Kidney capillary endothelial cell (primary cell): ENCODE measurements around the gene H2BK1.

Source experiments
- DNase-seq: peaks from one replicate; pipeline ENCODE4 v3.0.0-alpha.2; 2018; ENCODE audit warnings: low spot score

The H2BK1 gene

GRCh38 chr7:151210087-151210854 is at the start of gene H2BK1:
TSS of gene H2BK1 (minus strand) at chr7:151210488. CDS start at chr7:151210318, 170 bp downstream.
- DNase-seq, result no peak

GRCh38 chr7:151257990-151258389 is 47.7 kb upstream of the H2BK1 start:
- no peak for DNase-seq

GRCh38 chr7:151256410-151257045 is 46.2 kb upstream of the H2BK1 start:
- no peak for DNase-seq

- DNase-seq, result no peak
Measured at GRCh38 chr7:151255390-151255789, 45.1 kb upstream of the H2BK1 start.

GRCh38 chr7:151254851-151255250 is 44.6 kb upstream of the H2BK1 start:
- DNase-seq, result no peak

GRCh38 chr7:151254316-151254715 is 44.0 kb upstream of the H2BK1 start:
- no peak for DNase-seq

GRCh38 chr7:151252961-151253711 is 42.8 kb upstream of the H2BK1 start:
- no peak for DNase-seq

GRCh38 chr7:151252561-151252835 is 42.2 kb upstream of the H2BK1 start:
- DNase-seq, result no peak

GRCh38 chr7:151251689-151252560 is 41.6 kb upstream of the H2BK1 start:
- no peak for DNase-seq

GRCh38 chr7:151251328-151251688 is 41.0 kb upstream of the H2BK1 start:
- DNase-seq, result no peak

GRCh38 chr7:151250181-151251132 is 40.2 kb upstream of the H2BK1 start:
- no peak for DNase-seq

GRCh38 chr7:151249732-151250072 is 39.4 kb upstream of the H2BK1 start:
- no peak for DNase-seq

GRCh38 chr7:151249034-151249731 is 38.9 kb upstream of the H2BK1 start:
- DNase-seq, result no peak

GRCh38 chr7:151248346-151249033 is 38.2 kb upstream of the H2BK1 start, which contains the start of gene SMARCD3:
TSS of gene SMARCD3 (minus strand) at chr7:151248694. CDS start at chr7:151248562, 132 bp downstream.
- no peak for DNase-seq

GRCh38 chr7:151247611-151248345 is 37.5 kb upstream of the H2BK1 start:
- DNase-seq, result no peak

GRCh38 chr7:151246851-151247580 is 36.7 kb upstream of the H2BK1 start:
- no peak for DNase-seq

GRCh38 chr7:151246102-151246850 is 36.0 kb upstream of the H2BK1 start:
- DNase-seq, result no peak
